HepG2 (cell line): Measurements from ENCODE around the gene SCFD1. TPM values are rescaled to one million over a fixed set of nuclear protein-coding genes. Genes with fewer than 3 reads are reported as not detected.

Experiments used
- AGO2 ChIP-seq: fragments of 200-400 bp; formaldehyde crosslinking; optimal IDR thresholded peaks from 2 replicates; pipeline ENCODE3; 2017; ENCODE audit warnings: mild to moderate bottlenecking, low read depth, low read length, moderate library complexity
- CREB1 ChIP-seq, 2 experiments: fragments of 450-650 bp in 1 of 2; IDR thresholded peaks; 2 replicates each; pipeline ENCODE4 v1.6.1; 2016 to 2017; ENCODE audit warnings: control low read depth in 1 of 2, mild to moderate bottlenecking in 1 of 2, missing compliant biosample characterization in 1 of 2, missing genetic modification characterization in 1 of 2
- MTA3 ChIP-seq: sonication (generic); formaldehyde crosslinking; IDR thresholded peaks from 2 replicates; pipeline ENCODE4 v1.4.0; 2020; ENCODE audit warnings: missing genetic modification reagents
- NR2F1 ChIP-seq, 2 experiments: fragments of 450-650 bp in 1 of 2; formaldehyde crosslinking in 1 of 2; IDR thresholded peaks; 2 replicates each; pipeline versions ENCODE4 v1.5.0 to v1.6.1; 2016 to 2020; ENCODE audit warnings: mild to moderate bottlenecking in 1 of 2, missing compliant biosample characterization in 1 of 2, missing genetic modification reagents in 1 of 2, moderate library complexity in 1 of 2
- TEAD2 ChIP-seq: sonication (generic); formaldehyde crosslinking; IDR thresholded peaks from 2 replicates; pipeline ENCODE4 v1.9.0; 2021; ENCODE audit warnings: missing genetic modification reagents
- TIGD3 ChIP-seq: sonication (generic); formaldehyde crosslinking; IDR thresholded peaks from 2 replicates; pipeline ENCODE4 v1.5.1; 2020; ENCODE audit warnings: mild to moderate bottlenecking, missing genetic modification reagents, borderline replicate concordance
- ZNF20 ChIP-seq: sonication (generic); formaldehyde crosslinking; IDR thresholded peaks from 2 replicates; pipeline ENCODE4 v1.4.0; 2020; ENCODE audit warnings: mild to moderate bottlenecking, moderate library complexity, missing genetic modification reagents
- ZNF749 ChIP-seq: sonication (generic); formaldehyde crosslinking; IDR thresholded peaks from 2 replicates; pipeline ENCODE4 v1.8.0; 2022; ENCODE audit warnings: mild to moderate bottlenecking, missing genetic modification reagents, moderate library complexity, borderline replicate concordance
- polyA plus RNA-seq, 8 experiments: library from polyadenylated mRNA; depleted of rRNA in 3 of 8; stranded (reverse) in 7 of 8; unstranded in 1 of 8; fragments of >200 nt; fragmentation: Illumina TruSeq in 4 of 8; extraction: Trizol in 4 of 8; gene quantifications; 2 replicates each; pipeline versions ENCODE4 v1.2.1 to v1.2.3, GENCODE V29; 2011 to 2016; ENCODE audit warnings: low read depth in 4 of 8, missing spikeins in 1 of 8, mixed read lengths in 1 of 8; ENCODE audit not compliant: insufficient read depth in 1 of 8
- total RNA-seq, 5 experiments: library from RNA; depleted of rRNA; stranded (reverse); fragments of >200 nt; fragmentation: Illumina TruSeq; extraction: Trizol; gene quantifications; 2 replicates each; pipeline ENCODE4 v1.2.3, GENCODE V29; 2016; ENCODE audit warnings: low read depth in 1 of 5
- TF ChIP-seq, protein P1 (sequence below): sonication (generic); formaldehyde crosslinking; IDR thresholded peaks from 2 replicates; pipeline ENCODE4 v1.5.0; 2020; ENCODE audit warnings: mild to moderate bottlenecking, missing genetic modification reagents, borderline replicate concordance

Gene SCFD1
- total and polyA plus RNA-seq, 2 of the 13 experiments (the other 11 are each of a cell fraction or from before 2014, with no cell fraction given), result 235 to 256 TPM

- TF ChIP-seq ZNF20 (CRISPR knock-in tag) (no peak), MTA3 (no peak), TEAD2 (CRISPR knock-in tag) (no peak), AGO2 (no peak), CREB1 (IDR thresholded peaks at IDR 0.05) (no peak), CREB1 (CRISPR knock-in tag; IDR thresholded peaks at IDR 0.05) (no peak), TIGD3 (CRISPR knock-in tag) (no peak), ZNF749 (no peak), NR2F1 (CRISPR knock-in tag; IDR thresholded peaks at IDR 0.05) (no peak)
- TF ChIP-seq, protein P1, sequence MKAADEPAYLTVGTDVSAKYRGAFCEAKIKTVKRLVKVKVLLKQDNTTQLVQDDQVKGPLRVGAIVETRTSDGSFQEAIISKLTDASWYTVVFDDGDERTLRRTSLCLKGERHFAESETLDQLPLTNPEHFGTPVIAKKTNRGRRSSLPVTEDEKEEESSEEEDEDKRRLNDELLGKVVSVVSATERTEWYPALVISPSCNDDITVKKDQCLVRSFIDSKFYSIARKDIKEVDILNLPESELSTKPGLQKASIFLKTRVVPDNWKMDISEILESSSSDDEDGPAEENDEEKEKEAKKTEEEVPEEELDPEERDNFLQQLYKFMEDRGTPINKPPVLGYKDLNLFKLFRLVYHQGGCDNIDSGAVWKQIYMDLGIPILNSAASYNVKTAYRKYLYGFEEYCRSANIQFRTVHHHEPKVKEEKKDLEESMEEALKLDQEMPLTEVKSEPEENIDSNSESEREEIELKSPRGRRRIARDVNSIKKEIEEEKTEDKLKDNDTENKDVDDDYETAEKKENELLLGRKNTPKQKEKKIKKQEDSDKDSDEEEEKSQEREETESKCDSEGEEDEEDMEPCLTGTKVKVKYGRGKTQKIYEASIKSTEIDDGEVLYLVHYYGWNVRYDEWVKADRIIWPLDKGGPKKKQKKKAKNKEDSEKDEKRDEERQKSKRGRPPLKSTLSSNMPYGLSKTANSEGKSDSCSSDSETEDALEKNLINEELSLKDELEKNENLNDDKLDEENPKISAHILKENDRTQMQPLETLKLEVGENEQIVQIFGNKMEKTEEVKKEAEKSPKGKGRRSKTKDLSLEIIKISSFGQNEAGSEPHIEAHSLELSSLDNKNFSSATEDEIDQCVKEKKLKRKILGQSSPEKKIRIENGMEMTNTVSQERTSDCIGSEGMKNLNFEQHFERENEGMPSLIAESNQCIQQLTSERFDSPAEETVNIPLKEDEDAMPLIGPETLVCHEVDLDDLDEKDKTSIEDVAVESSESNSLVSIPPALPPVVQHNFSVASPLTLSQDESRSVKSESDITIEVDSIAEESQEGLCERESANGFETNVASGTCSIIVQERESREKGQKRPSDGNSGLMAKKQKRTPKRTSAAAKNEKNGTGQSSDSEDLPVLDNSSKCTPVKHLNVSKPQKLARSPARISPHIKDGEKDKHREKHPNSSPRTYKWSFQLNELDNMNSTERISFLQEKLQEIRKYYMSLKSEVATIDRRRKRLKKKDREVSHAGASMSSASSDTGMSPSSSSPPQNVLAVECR (CRISPR knock-in tag), result no peak
These were observed 3.4 kb downstream of the SCFD1 start (continued) for GRCh38 chr14:30625533-30625932.
